Breast epithelium (tissue), 4 donors: ENCODE data around the gene PLCH2. TPM values are rescaled to one million over a fixed set of nuclear protein-coding genes. Genes with fewer than 3 reads are reported as not detected.

Experiments
- DNase-seq, 2 donors: peaks; one replicate each; pipeline ENCODE4 v3.0.0-alpha.2; 2019; ENCODE audit warnings: low spot score in 2 of 2
- H3K27ac ChIP-seq, 2 donors: fragments of 200-600 bp; sonication (generic) in 1 of 2; one replicate each; pipeline ENCODE4 v1.5.1; 2016 to 2019; ENCODE audit warnings: mild to moderate bottlenecking in 1 of 2
- H3K27me3 ChIP-seq, 2 donors: fragments of 200-600 bp; sonication (generic) in 1 of 2; one replicate each; pipeline versions ENCODE4 v1.5.1 to v1.6.0; 2017 to 2019; ENCODE audit warnings: control low read depth in 1 of 2, mild to moderate bottlenecking in 1 of 2
- H3K36me3 ChIP-seq: fragments of 200-600 bp; one replicate; pipeline ENCODE4 v1.5.1; 2019
- H3K4me1 ChIP-seq, 2 donors: fragments of 200-600 bp; sonication (generic); one replicate each; pipeline ENCODE4 v1.5.1; 2016 to 2019; ENCODE audit warnings: control low read depth in 1 of 2
- H3K4me3 ChIP-seq, 3 donors: fragments of 200-600 bp; sonication (generic); 1 replicate in 2 of 3; 2 replicates in 1 of 3; pipeline ENCODE4 v1.5.1; 2016 to 2019; ENCODE audit warnings: mild to moderate bottlenecking in 3 of 3, moderate library complexity in 2 of 3
- H3K9me3 ChIP-seq, 2 donors: fragments of 200-600 bp; sonication (generic) in 1 of 2; one replicate each; pipeline ENCODE4 v1.5.1; 2016 to 2019; ENCODE audit warnings: control low read depth in 1 of 2
- CTCF ChIP-seq, 3 donors: fragments of 450-650 bp; IDR thresholded peaks; one replicate each; pipeline ENCODE4 v1.5.1; 2016 to 2017; ENCODE audit warnings: antibody characterized with exemption in 3 of 3, mild to moderate bottlenecking in 3 of 3, moderate library complexity in 3 of 3
- POLR2A ChIP-seq: fragments of 450-650 bp; IDR thresholded peaks from one replicate; pipeline ENCODE4 v1.6.1; 2016; ENCODE audit warnings: antibody characterized with exemption, mild to moderate bottlenecking, moderate library complexity
- POLR2AphosphoS5 ChIP-seq, 3 donors: sonication (generic); formaldehyde crosslinking; IDR thresholded peaks; one replicate each; pipeline ENCODE4 v1.6.1; 2017; ENCODE audit warnings: antibody characterized with exemption in 3 of 3
- intact Hi-C: fragments of 100-400 bp; cut with DNase I; formaldehyde crosslinking; loops from one replicate; pipeline ENCODE4 v1.15.1; 2023; ENCODE audit warnings: low total_unique reads
- total RNA-seq, 3 donors: library from RNA; depleted of rRNA; stranded (reverse); fragments of >200 nt; gene quantifications; one replicate each; pipeline ENCODE4 v1.1.0, GENCODE V29; 2016

PLCH2 gene
- total RNA-seq, 3 donors from 2014 or later, result 0.16 to 12.0 (median 10.2) TPM

DNA sequence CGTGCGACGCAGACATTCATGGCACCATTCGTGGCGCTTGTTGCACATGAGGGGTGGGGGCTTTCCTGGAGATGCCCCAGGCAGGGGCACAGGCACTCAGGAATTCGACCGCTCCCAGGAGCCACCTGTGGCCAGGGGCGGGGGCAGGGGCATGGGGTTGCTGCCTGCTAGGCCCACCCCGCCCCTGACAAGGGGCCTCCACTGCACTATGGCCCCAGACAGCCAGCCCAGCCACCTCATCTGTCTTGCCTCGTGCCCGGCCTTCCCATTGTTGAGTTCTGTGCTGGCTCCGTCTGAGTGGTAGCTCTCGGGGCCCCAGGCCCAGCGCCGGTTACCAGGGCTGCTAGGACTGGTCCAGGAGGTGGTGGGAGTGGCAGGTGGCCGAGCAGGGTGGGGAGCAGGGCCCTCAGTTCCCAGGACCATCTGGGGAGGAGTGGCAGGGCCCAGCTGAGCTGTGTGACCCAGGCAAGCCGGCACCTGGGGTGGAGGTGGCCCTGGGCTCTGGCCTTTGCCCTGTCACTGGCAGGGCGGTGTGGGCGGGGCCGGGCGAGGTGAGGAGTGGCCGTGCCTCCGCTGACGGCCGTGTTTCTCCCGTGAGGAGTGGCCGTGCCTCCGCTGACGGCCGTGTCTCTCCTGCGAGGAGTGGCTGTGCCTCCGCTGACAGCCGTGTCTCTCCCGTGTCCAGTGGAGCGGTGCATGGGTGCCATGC is 1.9 kb downstream of the PLCH2 start:
- Histone ChIP-seq H3K9me3 (no peaks in the 10 kb centered on the region), H3K4me3 (no peak overlapping the region), H3K4me1 (peaks cover 0 to 21% of the 10 kb centered on the region in 2 donors), H3K36me3 (no peaks in the 10 kb centered on the region), H3K27me3 (no peaks in the 10 kb centered on the region), H3K27ac (no peak overlapping the region)
- intact Hi-C loops, result no loop called here
- no peak for DNase-seq
- TF ChIP-seq POLR2A (no peak), CTCF (IDR thresholded peaks at IDR 0.05) (no peak), POLR2AphosphoS5 (IDR thresholded peaks at IDR 0.05) (no peak)

GRCh38 chr1:2479186-2479585 is 3.1 kb downstream of the PLCH2 start:
- intact Hi-C loops, result no loop called here
- no peaks in the 10 kb centered on the region for H3K9me3 ChIP-seq
- TF ChIP-seq POLR2AphosphoS5 (IDR thresholded peaks at IDR 0.05) (no peak), CTCF (IDR thresholded peaks at IDR 0.05) (no peak), POLR2A (no peak)
- H3K36me3 ChIP-seq, result no peaks in the 10 kb centered on the region
- DNase-seq, result no peak
- H3K27ac ChIP-seq, result peak overlapping the region in 1 of 2 donors; percentile 80
- H3K4me1 ChIP-seq, result peaks cover 0 to 21% of the 10 kb centered on the region in 2 donors
- H3K27me3 ChIP-seq, result no peaks in the 10 kb centered on the region
- H3K4me3 ChIP-seq, result no peak overlapping the region

DNA sequence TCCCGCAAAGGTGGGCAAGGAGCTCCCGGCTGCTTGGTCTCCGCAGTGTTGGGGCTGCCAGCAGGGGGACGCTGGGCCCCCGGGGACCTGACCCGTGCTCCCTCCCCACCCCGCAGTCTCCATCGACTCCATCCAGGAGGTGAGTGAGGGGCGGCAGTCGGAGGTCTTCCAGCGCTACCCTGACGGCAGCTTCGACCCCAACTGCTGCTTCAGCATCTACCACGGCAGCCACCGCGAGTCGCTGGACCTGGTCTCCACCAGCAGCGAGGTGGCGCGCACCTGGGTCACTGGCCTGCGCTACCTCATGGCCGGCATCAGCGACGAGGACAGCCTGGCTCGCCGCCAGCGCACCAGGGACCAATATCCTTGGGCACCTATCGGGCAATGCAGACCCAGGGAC is 3.5 kb downstream of the PLCH2 start:
- no peak for DNase-seq
- peak overlapping the region; percentile 60 to 80 for H3K27ac ChIP-seq
- no peaks in the 10 kb centered on the region for H3K27me3 ChIP-seq
- peaks cover 0 to 21% of the 10 kb centered on the region in 2 donors for H3K4me1 ChIP-seq
- H3K4me3 ChIP-seq, result no peak overlapping the region
- intact Hi-C loops, result no loop called here
- H3K9me3 ChIP-seq, result no peaks in the 10 kb centered on the region
- no peak for TF ChIP-seq POLR2A
- TF ChIP-seq POLR2AphosphoS5 (IDR thresholded peaks at IDR 0.05), result no peak
- TF ChIP-seq CTCF (IDR thresholded peaks at IDR 0.05), result no peak
- H3K36me3 ChIP-seq, result no peaks in the 10 kb centered on the region

- DNase-seq, result peak; percentile 32 to 63
- Histone ChIP-seq H3K27me3 (no peaks in the 10 kb centered on the region), H3K9me3 (no peaks in the 10 kb centered on the region), H3K4me1 (peaks cover 0 to 21% of the 10 kb centered on the region in 2 donors), H3K27ac (peak overlapping the region; percentile 60 to 80), H3K36me3 (no peaks in the 10 kb centered on the region), H3K4me3 (no peak overlapping the region)
- intact Hi-C loops, result no loop called here
- TF ChIP-seq POLR2A (no peak), CTCF (IDR thresholded peaks at IDR 0.05) (no peak), POLR2AphosphoS5 (IDR thresholded peaks at IDR 0.05) (no peak)
Measured at GRCh38 chr1:2480236-2480985, 4.3 kb downstream of the PLCH2 start.

DNA sequence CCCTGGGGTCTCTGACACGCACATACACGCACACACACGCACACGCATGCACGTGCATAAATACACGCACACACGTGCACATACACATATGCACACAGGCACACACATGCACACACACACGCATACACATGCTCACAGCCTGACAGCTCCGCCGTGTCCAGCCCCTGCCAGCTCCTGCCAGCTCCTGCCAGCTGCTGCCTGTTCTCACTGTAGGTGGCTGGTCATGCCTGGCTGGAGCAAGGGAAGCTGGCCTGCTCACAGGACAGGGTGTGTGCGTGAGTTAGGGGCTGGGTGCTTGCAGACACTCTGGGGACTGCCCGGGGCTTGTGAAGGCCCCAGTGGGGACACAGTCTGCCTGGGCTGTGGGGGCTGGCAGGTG is 4.9 kb downstream of the PLCH2 start:
- no peaks in the 10 kb centered on the region for H3K36me3 ChIP-seq
- H3K9me3 ChIP-seq, result no peaks in the 10 kb centered on the region
- no peaks in the 10 kb centered on the region for H3K27me3 ChIP-seq
- TF ChIP-seq POLR2AphosphoS5 (IDR thresholded peaks at IDR 0.05) (peak in 1 of 3 donors; percentile 27), CTCF (IDR thresholded peaks at IDR 0.05) (no peak)
- peak; percentile 69 to 74 for DNase-seq
- intact Hi-C loops, result no loop called here
- no peak overlapping the region for H3K4me3 ChIP-seq
- H3K4me1 ChIP-seq, result peaks cover 0 to 21% of the 10 kb centered on the region in 2 donors
- H3K27ac ChIP-seq, result peak overlapping the region; percentile 40 to 80
